Keratinocyte (primary cell): Measurements from ENCODE around the gene HK2. TPM values are rescaled to one million over a fixed set of nuclear protein-coding genes. Genes with fewer than 3 reads are reported as not detected.

Experiments used
- DNase-seq: peaks from one replicate; pipeline ENCODE4 v3.0.0-alpha.2; 2011; ENCODE audit warnings: low read depth, missing footprints, low spot score
- FAIRE-seq: peaks from 2 replicates; lab custom pipeline; 2011; peaks lifted over from hg19 to GRCh38; lab: Jason Lieb, UNC
- H2AFZ ChIP-seq: 2 replicates; pipeline ENCODE4 v1.6.0; 2012; ENCODE audit warnings: low read length, control low read depth, inconsistent platforms; ENCODE audit not compliant: control insufficient read depth
- H3K27ac ChIP-seq: 2 replicates; pipeline ENCODE4 v1.5.1; 2011; ENCODE audit warnings: low read length; ENCODE audit not compliant: control insufficient read depth, insufficient read depth
- H3K27me3 ChIP-seq: 3 replicates; pipeline ENCODE4 v1.6.0; 2011; ENCODE audit warnings: low read length; ENCODE audit not compliant: control insufficient read depth, insufficient read depth; ENCODE audit errors: extremely low read depth
- H3K36me3 ChIP-seq, 2 experiments: 2 replicates in 1 of 2; 3 replicates in 1 of 2; pipeline ENCODE4 v1.5.1; 2011; ENCODE audit warnings: low read length in 2 of 2, mild to moderate bottlenecking in 1 of 2; ENCODE audit not compliant: control insufficient read depth in 2 of 2, insufficient read depth in 2 of 2; ENCODE audit errors: extremely low read depth in 1 of 2
- H3K4me1 ChIP-seq: 3 replicates; pipeline ENCODE4 v1.5.1; 2011; ENCODE audit warnings: low read length; ENCODE audit not compliant: control insufficient read depth, insufficient read depth; ENCODE audit errors: extremely low read depth
- H3K4me2 ChIP-seq: 3 replicates; pipeline ENCODE4 v1.6.0; 2011; ENCODE audit warnings: low read depth, low read length; ENCODE audit not compliant: control insufficient read depth, insufficient read depth; ENCODE audit errors: extremely low read depth
- H3K4me3 ChIP-seq, 3 experiments: fragments of 200-600 bp in 1 of 3; sonication (generic) in 1 of 3; 2 replicates in 2 of 3; 3 replicates in 1 of 3; pipeline ENCODE4 v1.5.1; 2011 to 2016; ENCODE audit warnings: low read length in 3 of 3, mild to moderate bottlenecking in 3 of 3, control low read depth in 2 of 3, inconsistent platforms in 1 of 3, low read depth in 1 of 3, mixed read lengths in 1 of 3, mixed run types in 1 of 3, moderate library complexity in 1 of 3; ENCODE audit not compliant: control insufficient read depth in 2 of 3, insufficient read depth in 2 of 3; ENCODE audit errors: extremely low read depth in 1 of 3
- H3K79me2 ChIP-seq: 2 replicates; pipeline ENCODE4 v1.6.0; 2012; ENCODE audit warnings: low read length; ENCODE audit not compliant: control insufficient read depth, insufficient read depth
- H3K9ac ChIP-seq: 3 replicates; pipeline ENCODE4 v1.6.0; 2011; ENCODE audit warnings: low read length; ENCODE audit not compliant: control insufficient read depth, insufficient read depth; ENCODE audit errors: extremely low read depth
- H3K9me1 ChIP-seq: 3 replicates; pipeline ENCODE4 v1.6.0; 2011; ENCODE audit warnings: low read length; ENCODE audit not compliant: control insufficient read depth, insufficient read depth; ENCODE audit errors: extremely low read depth
- H3K9me3 ChIP-seq: 2 replicates; pipeline ENCODE4 v1.5.1; 2012; ENCODE audit warnings: low read depth, low read length; ENCODE audit not compliant: control insufficient read depth
- H4K20me1 ChIP-seq: 3 replicates; pipeline ENCODE4 v1.6.0; 2011; ENCODE audit warnings: low read length; ENCODE audit not compliant: control insufficient read depth, insufficient read depth; ENCODE audit errors: extremely low read depth
- EZH2 ChIP-seq: IDR thresholded peaks from one replicate; pipeline ENCODE4 v1.6.1; 2012; ENCODE audit warnings: inconsistent platforms, mild to moderate bottlenecking, low read length, moderate library complexity
- dilution Hi-C: fragments of 300-500 bp; cut with MboI; formaldehyde crosslinking; loops from one replicate; pipeline ENCODE4 v1.7.0; 2020; ENCODE audit warnings: low sequenced_read_pairs; ENCODE audit not compliant: extremely low pct_ligation_motif_present
- polyA plus RNA-seq, 5 experiments: library from polyadenylated mRNA; depleted of rRNA in 3 of 5; stranded (reverse) in 3 of 5; stranded (forward) in 1 of 5; unstranded in 1 of 5; fragments of >200 nt; gene quantifications; 1 replicate in 1 of 5; 2 replicates in 3 of 5; 3 replicates in 1 of 5; pipeline versions ENCODE4 v1.2.1 to v1.2.3, GENCODE V29; 2011 to 2012; ENCODE audit warnings: missing spikeins in 2 of 5, low read depth in 1 of 5, low replicate concordance in 1 of 5
- TF ChIP-seq, protein P1 (sequence below), 3 experiments: IDR thresholded peaks in 1 of 3; conservative IDR thresholded peaks in 1 of 3; optimal IDR thresholded peaks in 1 of 3; 2 replicates in 2 of 3; 3 replicates in 1 of 3; pipeline versions ENCODE3 to v1.5.1; 2011; ENCODE audit warnings: low read length in 3 of 3, mild to moderate bottlenecking in 3 of 3, moderate library complexity in 2 of 3, control low read depth in 1 of 3, inconsistent platforms in 1 of 3; ENCODE audit not compliant: insufficient read depth in 2 of 3; ENCODE audit errors: extremely low read depth in 1 of 3

The HK2 gene
- polyA plus RNA-seq, 1 donor (not counting 4 experiments of a cell fraction or from before 2014, with no cell fraction given), result 27.1 TPM

DNA sequence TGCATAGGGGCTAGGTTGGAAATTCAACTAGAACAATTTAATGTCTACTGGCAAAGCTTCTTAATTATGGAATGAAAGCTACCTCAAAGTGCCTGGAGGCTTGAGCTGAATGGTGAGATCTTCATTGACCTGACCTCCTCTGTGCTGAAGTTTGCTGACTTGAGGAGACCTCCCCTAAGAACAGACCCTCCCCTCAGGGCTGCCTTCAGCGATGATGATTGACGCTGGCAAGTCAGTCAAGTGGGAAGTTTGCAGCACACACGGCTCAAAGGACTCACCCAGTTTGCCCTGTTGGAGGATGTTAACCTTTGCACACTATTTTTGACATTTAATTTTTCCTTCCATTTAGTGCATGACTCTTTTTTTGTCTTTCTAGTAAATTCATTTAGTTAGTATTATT lies 107.4 kb downstream of the HK2 start:
- TF ChIP-seq, protein P1, sequence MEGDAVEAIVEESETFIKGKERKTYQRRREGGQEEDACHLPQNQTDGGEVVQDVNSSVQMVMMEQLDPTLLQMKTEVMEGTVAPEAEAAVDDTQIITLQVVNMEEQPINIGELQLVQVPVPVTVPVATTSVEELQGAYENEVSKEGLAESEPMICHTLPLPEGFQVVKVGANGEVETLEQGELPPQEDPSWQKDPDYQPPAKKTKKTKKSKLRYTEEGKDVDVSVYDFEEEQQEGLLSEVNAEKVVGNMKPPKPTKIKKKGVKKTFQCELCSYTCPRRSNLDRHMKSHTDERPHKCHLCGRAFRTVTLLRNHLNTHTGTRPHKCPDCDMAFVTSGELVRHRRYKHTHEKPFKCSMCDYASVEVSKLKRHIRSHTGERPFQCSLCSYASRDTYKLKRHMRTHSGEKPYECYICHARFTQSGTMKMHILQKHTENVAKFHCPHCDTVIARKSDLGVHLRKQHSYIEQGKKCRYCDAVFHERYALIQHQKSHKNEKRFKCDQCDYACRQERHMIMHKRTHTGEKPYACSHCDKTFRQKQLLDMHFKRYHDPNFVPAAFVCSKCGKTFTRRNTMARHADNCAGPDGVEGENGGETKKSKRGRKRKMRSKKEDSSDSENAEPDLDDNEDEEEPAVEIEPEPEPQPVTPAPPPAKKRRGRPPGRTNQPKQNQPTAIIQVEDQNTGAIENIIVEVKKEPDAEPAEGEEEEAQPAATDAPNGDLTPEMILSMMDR (optimal IDR thresholded peaks at IDR 0.05 in 1 of 3, IDR thresholded peaks at IDR 0.05 in 1 of 3, conservative IDR thresholded peaks at IDR 0.05 in 1 of 3; ENCODE audit: extremely low read depth in 1 of 3, insufficient read depth in 2 of 3, low read length in 3 of 3), result no peak
- no peak for TF ChIP-seq EZH2
- no peak overlapping the region for H3K4me2 ChIP-seq
- FAIRE-seq, result no peak
- H3K9me1 ChIP-seq, result no peaks in the 10 kb centered on the region
- H3K36me3 ChIP-seq, result no peaks in the 10 kb centered on the region
- H2AFZ ChIP-seq, result no peak overlapping the region
- H3K79me2 ChIP-seq, result no peaks in the 10 kb centered on the region
- H3K4me3 ChIP-seq, result no peak overlapping the region
- H3K9me3 ChIP-seq, result no peaks in the 10 kb centered on the region
- H3K9ac ChIP-seq, result no peak overlapping the region
- dilution Hi-C loops, result no loop called here
- no peak for DNase-seq
- no peak overlapping the region for H3K27ac ChIP-seq
- peaks cover 9% of the 10 kb centered on the region for H3K4me1 ChIP-seq
- no peaks in the 10 kb centered on the region for H3K27me3 ChIP-seq
- H4K20me1 ChIP-seq, result no peaks in the 10 kb centered on the region

GRCh38 chr2:74942263-74942662 lies 108.3 kb downstream of the HK2 start:
- TF ChIP-seq, protein P1 (optimal IDR thresholded peaks at IDR 0.05 in 1 of 3, IDR thresholded peaks at IDR 0.05 in 1 of 3, conservative IDR thresholded peaks at IDR 0.05 in 1 of 3; ENCODE audit: extremely low read depth in 1 of 3, insufficient read depth in 2 of 3, low read length in 3 of 3), result no peak
- TF ChIP-seq EZH2, result no peak
- no peaks in the 10 kb centered on the region for H3K36me3 ChIP-seq
- FAIRE-seq, result no peak
- H3K4me3 ChIP-seq, result no peak overlapping the region
- H3K4me2 ChIP-seq, result no peak overlapping the region
- H3K4me1 ChIP-seq, result peaks cover 3% of the 10 kb centered on the region
- H3K9me1 ChIP-seq, result no peaks in the 10 kb centered on the region
- dilution Hi-C loops, result no loop called here
- H3K9ac ChIP-seq, result no peak overlapping the region
- no peaks in the 10 kb centered on the region for H4K20me1 ChIP-seq
- no peak for DNase-seq
- no peaks in the 10 kb centered on the region for H3K9me3 ChIP-seq
- no peaks in the 10 kb centered on the region for H3K79me2 ChIP-seq
- no peaks in the 10 kb centered on the region for H3K27me3 ChIP-seq
- no peak overlapping the region for H3K27ac ChIP-seq
- H2AFZ ChIP-seq, result no peak overlapping the region

Other genes with a start within 250 kb of the HK2 start
- 0.19 to 0.26 TPM (median 0.21 TPM) in 3 replicates for gene M1AP, start 185.8 kb upstream of the HK2 start, polyA plus RNA-seq
- gene SEMA4F, start 179.9 kb upstream of the HK2 start, polyA plus RNA-seq, result 8.0 to 10.7 TPM (median 8.6 TPM) in 3 replicates
- 27.7 to 66.4 TPM (median 42.2 TPM) in 3 replicates for gene POLE4, start 124.5 kb downstream of the HK2 start, polyA plus RNA-seq